Bronchial epithelial cell (primary cell): ENCODE results near the gene SLC24A3. TPM values are rescaled to one million over a fixed set of nuclear protein-coding genes. Genes with fewer than 3 reads are reported as not detected.

Source experiments
- DNase-seq: peaks from one replicate; pipeline ENCODE4 v3.0.0-alpha.2; 2010; ENCODE audit warnings: low read depth
- FAIRE-seq: peaks from 2 replicates; lab custom pipeline; 2011; peaks lifted over from hg19 to GRCh38; lab: Jason Lieb, UNC
- H3K27me3 ChIP-seq: 2 replicates; pipeline ENCODE4 v1.5.1; 2011; ENCODE audit warnings: low read length; ENCODE audit not compliant: control insufficient read depth, insufficient read depth
- H3K36me3 ChIP-seq: 2 replicates; pipeline ENCODE4 v1.5.1; 2011; ENCODE audit warnings: low read length; ENCODE audit not compliant: control insufficient read depth, insufficient read depth
- H3K4me3 ChIP-seq: 2 replicates; pipeline ENCODE4 v1.5.1; 2011; ENCODE audit warnings: mild to moderate bottlenecking, low read depth, low read length, control low read depth
- CTCF ChIP-seq: IDR thresholded peaks from 2 replicates; pipeline ENCODE4 v1.5.1; 2011; ENCODE audit warnings: mild to moderate bottlenecking, moderate library complexity, low read length, control low read depth, inconsistent platforms; ENCODE audit not compliant: insufficient read depth, severe bottlenecking
- total RNA-seq: library from RNA; depleted of rRNA; stranded (reverse); fragments of >200 nt; gene quantifications from 2 replicates; pipeline ENCODE4 v1.2.1, GENCODE V29; 2014

The SLC24A3 gene
- total RNA-seq, 1 donor from 2014 or later: under 0.01 TPM

DNA sequence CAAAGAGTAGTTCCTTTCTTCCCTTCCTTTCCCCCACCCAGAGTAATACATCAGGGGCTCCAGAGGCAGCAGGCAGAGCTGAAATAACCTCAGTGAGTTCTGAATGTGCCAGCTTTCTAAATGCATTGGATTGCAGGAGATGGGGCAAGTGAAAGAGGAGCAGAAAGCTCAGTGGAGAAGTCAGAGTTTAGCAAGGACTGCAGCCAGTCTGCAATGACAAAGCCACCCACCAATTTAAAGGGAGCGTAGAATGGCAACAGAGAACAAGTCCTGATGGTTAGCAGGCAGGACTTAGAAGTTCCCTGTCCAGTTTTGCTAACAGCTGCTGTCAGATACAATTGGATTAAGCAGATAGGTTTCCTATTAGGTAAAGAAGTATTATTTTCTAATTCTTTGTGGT, 342.2 kb downstream of the SLC24A3 start:
- no peak for TF ChIP-seq CTCF
- H3K4me3 ChIP-seq: no peak overlapping the region
- H3K27me3 ChIP-seq: no peaks in the 10 kb centered on the region
- no peaks in the 10 kb centered on the region for H3K36me3 ChIP-seq
- no peak for FAIRE-seq
- DNase-seq: no peak

- Histone ChIP-seq H3K27me3 (no peaks in the 10 kb centered on the region), H3K4me3 (no peak overlapping the region), H3K36me3 (no peaks in the 10 kb centered on the region)
- TF ChIP-seq CTCF: no peak
- no peak for FAIRE-seq
- DNase-seq: no peak
These were observed 343.3 kb downstream of the SLC24A3 start for GRCh38 chr20:19555726-19556125.

GRCh38 chr20:19557291-19557690, 344.8 kb downstream of the SLC24A3 start:
- FAIRE-seq (no peak), DNase-seq (no peak)
- H3K36me3 ChIP-seq: no peaks in the 10 kb centered on the region
- no peaks in the 10 kb centered on the region for H3K27me3 ChIP-seq
- no peak overlapping the region for H3K4me3 ChIP-seq
- no peak for TF ChIP-seq CTCF

GRCh38 chr20:19560881-19561480, 348.5 kb downstream of the SLC24A3 start:
- FAIRE-seq (no peak), DNase-seq (no peak)
- no peaks in the 10 kb centered on the region for H3K27me3 ChIP-seq
- H3K4me3 ChIP-seq: no peak overlapping the region
- TF ChIP-seq CTCF: no peak
- H3K36me3 ChIP-seq: no peaks in the 10 kb centered on the region

GRCh38 chr20:19562426-19562825, 350.0 kb downstream of the SLC24A3 start:
- no peak for TF ChIP-seq CTCF
- no peak for DNase-seq
- Histone ChIP-seq H3K4me3 (no peak overlapping the region), H3K27me3 (no peaks in the 10 kb centered on the region), H3K36me3 (no peaks in the 10 kb centered on the region)
- no peak for FAIRE-seq

DNA sequence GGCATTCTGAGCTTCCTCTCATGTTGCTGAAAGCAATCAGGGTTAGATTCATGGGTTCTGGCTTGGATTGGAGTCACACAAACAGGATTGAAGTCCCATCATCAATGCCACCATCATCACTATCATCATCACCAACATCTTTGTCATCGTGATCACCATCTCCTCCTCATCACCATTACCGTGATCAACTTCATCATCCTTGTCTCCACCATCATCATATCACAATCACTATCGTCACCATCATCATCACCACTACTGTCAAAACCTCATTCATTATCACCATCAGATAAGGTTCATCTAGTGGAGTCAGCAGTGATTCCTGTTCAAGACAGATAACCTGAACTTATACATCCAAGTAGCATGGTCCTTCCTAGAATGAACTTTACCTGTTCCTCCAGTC, 351.8 kb downstream of the SLC24A3 start:
- FAIRE-seq (peak; percentile 60), DNase-seq (no peak)
- Histone ChIP-seq H3K4me3 (no peak overlapping the region), H3K27me3 (no peaks in the 10 kb centered on the region), H3K36me3 (no peaks in the 10 kb centered on the region)
- TF ChIP-seq CTCF: no peak
